Measurements from ENCODE around the gene ZNF22. TPM values are rescaled to one million over a fixed set of nuclear protein-coding genes. Genes with fewer than 3 reads are reported as not detected.

Gene ZNF22
- total RNA-seq, 1 donor from 2014 or later = 34.2 TPM

GRCh38 chr10:44973323-44974081 lies 27.2 kb upstream of the ZNF22 start:
- no peak for DNase-seq
- H3K9me3 Mint-ChIP-seq = no peaks in the 10 kb centered on the region
- CTCF ChIA-PET = interaction anchor here (0.8 to 2.6 kb wide), 7 partner anchors 9 to 41 kb away, joined by 3 to 39 read pairs (median 6); partner anchors contain the start of gene ZNF22
- no peaks in the 10 kb centered on the region for H3K27me3 Mint-ChIP-seq
- peak overlapping the region; percentile 77 for H3K27ac Mint-ChIP-seq
- intact Hi-C loops (cut with micrococcal nuclease) = loop anchor here (1.0 to 2.0 kb wide), 3 partner anchors 7 to 27 kb away; partner anchors contain the start of genes RASSF4 and ZNF22
- peak overlapping the region; percentile 80 for H3K4me3 Mint-ChIP-seq
- H3K36me3 Mint-ChIP-seq (ENCODE audit: low read depth) = no peaks in the 10 kb centered on the region
- no peak for TF ChIP-seq CTCF (IDR thresholded peaks at IDR 0.05)
- POLR2A ChIA-PET = interaction anchor here (1.3 to 2.5 kb wide), 3 partner anchors 10 to 40 kb away, joined by 7 to 20 read pairs (median 12); partner anchors contain the start of gene ZNF22
- H3K4me1 Mint-ChIP-seq = peaks cover 35% of the 10 kb centered on the region
- peak; percentile 36 for ATAC-seq (ENCODE audit: low read depth)

- ChIA-PET POLR2A (interaction anchor here (1.9 to 2.5 kb wide), 2 partner anchors 11 to 41 kb away, joined by 12 to 20 read pairs; no protein-coding TSS in a partner anchor), CTCF (interaction anchor here (1.0 to 2.6 kb wide), 5 partner anchors 9 to 42 kb away, joined by 3 to 39 read pairs (median 6); partner anchors contain the start of gene ZNF22)
- peak overlapping the region; percentile 80 for H3K4me3 Mint-ChIP-seq
- no peak for TF ChIP-seq CTCF (IDR thresholded peaks at IDR 0.05)
- no peaks in the 10 kb centered on the region for H3K27me3 Mint-ChIP-seq
- peaks cover 29% of the 10 kb centered on the region for H3K4me1 Mint-ChIP-seq
- DNase-seq = no peak
- ATAC-seq (ENCODE audit: low read depth) = peak; percentile 18
- no peaks in the 10 kb centered on the region for H3K36me3 Mint-ChIP-seq (ENCODE audit: low read depth)
- H3K27ac Mint-ChIP-seq = peak overlapping the region; percentile 77
- no peaks in the 10 kb centered on the region for H3K9me3 Mint-ChIP-seq
- intact Hi-C loops (cut with micrococcal nuclease) = loop anchor here (1.0 to 2.0 kb wide), 3 partner anchors 8 to 27 kb away; partner anchors contain the start of genes RASSF4 and ZNF22
These were observed 26.6 kb upstream of the ZNF22 start for GRCh38 chr10:44974082-44974627.

GRCh38 chr10:44974628-44975430 lies 25.9 kb upstream of the ZNF22 start:
- POLR2A ChIA-PET = interaction anchor here (1.9 to 2.5 kb wide), 2 partner anchors 11 to 41 kb away, joined by 12 to 20 read pairs; no protein-coding TSS in a partner anchor
- no peaks in the 10 kb centered on the region for H3K9me3 Mint-ChIP-seq

More at GRCh38 chr10:44974628-44975430, 25.9 kb upstream of the ZNF22 start:
- DNase-seq = peak; percentile 81
- TF ChIP-seq CTCF (IDR thresholded peaks at IDR 0.05) = no peak
- intact Hi-C loops (cut with micrococcal nuclease) = loop anchor here (1.0 to 2.0 kb wide), 6 partner anchors 9 to 110 kb away; partner anchors contain the start of genes RASSF4 and ZNF22
- peak; percentile 90 for ATAC-seq (ENCODE audit: low read depth)
- Mint-ChIP-seq H3K36me3 (ENCODE audit: low read depth) (no peaks in the 10 kb centered on the region), H3K27ac (peak overlapping the region; percentile 75), H3K4me3 (peak overlapping the region; percentile 80), H3K4me1 (peaks cover 28% of the 10 kb centered on the region), H3K27me3 (no peaks in the 10 kb centered on the region)
- CTCF ChIA-PET = interaction anchor here (1.0 to 4.2 kb wide), 5 partner anchors 10 to 43 kb away, joined by 4 to 50 read pairs (median 7); partner anchors contain the start of gene ZNF22

All from activated B cell treated with CpG ODN at 0.5 μM for 24 hours (primary cell).